Measurements from ENCODE around the gene KCNQ5.

KCNQ5 gene

DNA sequence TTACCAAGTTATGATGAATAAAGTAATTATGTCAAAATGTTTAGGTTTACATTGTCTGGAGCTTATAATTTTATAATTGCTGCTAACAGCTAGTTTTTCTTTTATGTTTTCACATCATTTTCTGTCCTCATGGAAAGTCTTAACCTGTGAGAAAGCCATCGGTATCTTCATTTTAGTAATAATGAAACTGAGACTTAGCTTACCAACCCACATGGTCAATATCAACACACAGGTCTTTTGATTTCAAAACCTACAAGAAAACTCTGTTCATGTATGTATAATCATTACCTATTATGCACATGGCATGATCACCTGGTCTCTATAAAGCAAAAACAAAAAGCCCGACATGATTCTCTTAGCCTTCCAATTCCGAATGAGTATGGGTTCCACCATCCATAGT is 61.9 kb downstream of the KCNQ5 start:
- no peak for DNase-seq

- DNase-seq, result no peak
These were observed 67.5 kb downstream of the KCNQ5 start for GRCh38 chr6:72689107-72689954.

DNA sequence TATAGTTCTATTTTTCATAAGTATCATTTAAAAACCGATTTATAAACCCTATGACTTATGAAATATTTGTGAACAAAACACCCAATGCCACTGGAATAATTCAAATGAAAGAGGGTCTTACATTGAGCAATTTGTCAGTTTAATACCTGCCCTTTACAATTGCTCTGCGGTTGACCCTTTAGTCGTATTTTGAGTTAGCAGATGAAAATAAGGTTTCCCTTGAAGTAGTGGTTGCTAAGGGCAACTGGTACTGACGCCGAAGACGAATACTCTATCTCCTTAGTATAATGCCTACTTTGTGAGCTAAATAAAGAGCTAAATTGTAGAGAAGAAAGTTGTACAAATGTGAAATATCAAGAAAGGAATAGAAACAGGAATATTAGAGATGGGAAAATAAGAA is 69.4 kb downstream of the KCNQ5 start:
- DNase-seq, result no peak

- no peak for DNase-seq
These were observed 74.2 kb downstream of the KCNQ5 start for GRCh38 chr6:72696055-72696454.

- DNase-seq, result no peak
These were observed 77.3 kb downstream of the KCNQ5 start for GRCh38 chr6:72699159-72699558.

DNA sequence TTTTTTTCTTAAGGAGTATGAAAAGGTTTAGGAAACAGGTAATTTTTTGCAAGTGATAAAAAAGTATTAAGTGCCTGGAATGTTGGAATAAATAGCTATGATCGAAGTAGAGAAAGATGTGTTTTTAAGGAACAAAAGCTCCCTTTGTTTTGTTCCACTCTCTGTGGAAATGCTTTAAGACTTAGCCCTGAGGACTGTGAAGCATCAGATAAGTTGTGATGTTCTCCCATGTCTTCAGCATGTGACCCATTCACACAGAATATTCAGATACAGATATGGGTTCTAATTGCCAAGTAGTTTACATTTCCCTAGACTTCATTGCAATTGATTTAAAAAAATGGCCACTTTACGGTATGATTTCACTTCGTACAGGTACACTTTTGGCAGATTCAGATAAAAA is 80.6 kb downstream of the KCNQ5 start:
- peak; percentile 22 for DNase-seq

DNA sequence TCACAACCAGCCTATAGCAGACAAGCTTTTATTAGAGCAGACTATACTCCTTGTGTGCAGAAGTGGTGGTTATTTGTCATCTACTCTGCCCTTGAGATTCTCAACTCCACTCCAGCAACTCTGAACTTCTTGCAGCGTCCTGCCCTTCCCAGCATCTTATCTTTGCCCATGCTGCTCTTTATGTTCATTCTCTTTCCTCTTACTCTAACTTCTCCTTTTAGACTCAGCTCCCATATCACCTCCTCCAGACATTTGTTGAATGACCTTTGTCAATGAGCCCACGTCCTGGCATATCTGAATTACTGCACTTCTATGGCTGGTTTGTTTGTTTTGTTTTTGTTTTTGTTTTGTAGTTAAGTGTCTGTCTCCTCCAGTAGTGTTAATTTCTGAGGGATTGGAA is 81.2 kb downstream of the KCNQ5 start:
- DNase-seq, result peak; percentile 86

DNA sequence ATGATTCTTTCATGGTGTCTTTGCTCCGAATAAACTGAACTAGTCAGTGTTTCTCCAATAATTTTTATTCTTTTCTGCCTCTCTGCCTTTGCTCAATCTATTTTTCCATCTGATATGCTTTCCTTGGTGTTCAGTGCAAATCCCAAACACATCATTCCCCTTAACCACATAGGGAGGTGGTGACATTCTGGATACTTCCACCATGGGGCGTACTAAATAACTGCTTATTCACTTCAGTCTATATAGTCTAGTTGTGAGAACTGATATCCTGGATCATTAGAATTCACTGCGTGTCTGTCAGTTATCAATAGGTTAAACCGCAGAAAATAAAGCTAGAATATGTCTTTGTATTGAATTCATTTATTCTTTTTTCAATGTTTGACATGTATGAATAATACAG is 83.1 kb downstream of the KCNQ5 start:
- DNase-seq, result no peak

GRCh38 chr6:72709431-72709830 is 87.6 kb downstream of the KCNQ5 start:
- no peak for DNase-seq

GRCh38 chr6:72711731-72712130 is 89.9 kb downstream of the KCNQ5 start:
- no peak for DNase-seq

DNA sequence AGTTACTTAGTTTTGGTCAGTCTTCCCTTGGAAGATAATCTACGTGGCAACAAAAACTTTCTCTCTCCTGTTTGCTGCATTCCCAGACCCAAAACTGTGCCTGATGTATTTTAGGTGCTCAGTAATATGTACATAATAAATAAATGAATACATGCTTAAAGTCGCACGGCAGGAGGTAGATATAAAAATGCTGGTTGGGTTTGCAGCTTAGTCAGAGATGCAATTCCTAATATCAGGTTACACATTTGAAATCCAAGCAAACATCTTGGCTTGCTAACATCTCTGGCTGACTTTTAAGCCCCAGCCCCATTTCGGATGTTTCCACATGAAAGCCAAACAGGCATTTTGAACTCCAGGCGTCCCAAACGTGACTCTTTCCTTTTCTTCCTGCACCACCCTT is 91.0 kb downstream of the KCNQ5 start:
- no peak for DNase-seq

DNA sequence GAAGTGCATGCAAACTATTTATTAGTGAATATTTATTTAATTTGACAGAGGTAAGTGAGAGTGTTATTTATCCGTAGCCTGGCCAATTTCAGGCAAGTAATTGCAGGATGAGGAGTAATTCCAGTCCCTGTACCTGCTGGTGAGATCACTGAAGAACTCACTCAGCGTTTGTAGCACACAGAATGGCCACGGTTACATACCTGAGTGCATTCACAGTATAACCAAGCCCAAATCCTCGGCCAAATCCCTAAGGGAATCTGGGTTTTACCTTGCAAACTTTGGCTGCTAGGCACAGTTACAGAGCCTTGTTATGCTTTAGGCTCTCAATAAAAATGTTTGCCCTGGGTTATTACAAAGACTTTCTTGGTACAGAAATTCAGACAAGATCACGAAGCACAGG is 93.3 kb downstream of the KCNQ5 start:
- no peak for DNase-seq

GRCh38 chr6:72716916-72717315 is 95.1 kb downstream of the KCNQ5 start:
- no peak for DNase-seq

GRCh38 chr6:72720464-72720863 is 98.6 kb downstream of the KCNQ5 start:
- DNase-seq, result no peak

- DNase-seq, result no peak
These were observed 99.5 kb downstream of the KCNQ5 start for GRCh38 chr6:72721346-72721745.

DNA sequence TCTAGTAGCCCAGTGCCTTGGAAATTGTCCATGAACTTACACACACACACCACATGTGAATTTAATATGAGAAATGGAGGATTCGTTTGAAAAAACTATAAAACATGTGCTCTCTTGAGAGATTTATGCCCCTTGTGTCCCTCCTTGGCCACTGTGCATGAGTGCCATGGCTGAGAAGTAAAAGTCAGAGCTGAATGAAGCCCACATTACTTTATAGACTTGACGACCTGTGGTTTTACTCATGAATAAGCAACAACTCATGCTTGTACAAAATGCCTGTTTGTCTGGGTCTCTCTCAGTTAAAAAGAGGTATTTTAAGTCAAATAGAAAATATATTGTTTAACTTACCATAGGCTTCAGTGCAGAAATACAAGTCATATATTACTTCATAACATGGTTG is 102.7 kb downstream of the KCNQ5 start:
- no peak for DNase-seq

GRCh38 chr6:72728706-72729343 is 107.0 kb downstream of the KCNQ5 start:
- DNase-seq, result no peak

DNA sequence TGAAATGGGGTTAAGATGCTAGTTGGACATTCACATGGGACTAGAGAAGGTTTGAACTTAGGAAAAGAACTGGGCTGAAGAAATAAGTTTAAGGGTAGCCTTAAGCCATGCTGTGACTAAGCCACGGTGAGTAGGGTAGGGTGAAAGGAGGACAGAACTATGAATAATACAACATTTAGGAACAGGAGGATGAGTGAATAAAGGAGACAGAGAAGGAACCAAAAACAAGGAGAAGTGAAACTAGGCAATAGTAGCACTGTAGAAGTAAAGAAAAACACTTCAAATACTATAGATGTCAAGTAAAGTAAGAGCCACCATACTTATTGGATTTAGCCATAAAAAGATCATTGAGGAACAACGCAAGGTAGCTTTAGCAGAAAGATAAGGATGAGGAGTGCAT is 111.2 kb downstream of the KCNQ5 start:
- DNase-seq, result no peak

DNA sequence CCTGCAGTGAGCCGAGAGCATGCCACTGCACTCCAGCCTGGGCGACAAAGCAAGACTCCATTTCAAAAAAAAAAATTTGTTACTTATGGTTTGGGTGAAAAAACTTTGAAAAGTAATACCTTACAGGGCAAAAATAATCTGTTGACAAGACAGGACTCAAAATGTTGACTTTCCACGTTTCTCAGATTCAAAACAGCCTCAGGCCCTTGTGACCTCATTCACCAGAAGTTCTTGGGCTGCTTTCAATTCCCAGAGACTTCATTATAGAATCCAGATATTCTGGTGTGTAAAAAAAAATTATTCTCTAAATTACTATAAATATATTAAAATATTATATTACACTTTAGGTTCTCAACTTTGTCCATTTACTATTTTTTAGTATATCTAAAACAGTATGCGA is 116.2 kb downstream of the KCNQ5 start:
- DNase-seq, result no peak

DNA sequence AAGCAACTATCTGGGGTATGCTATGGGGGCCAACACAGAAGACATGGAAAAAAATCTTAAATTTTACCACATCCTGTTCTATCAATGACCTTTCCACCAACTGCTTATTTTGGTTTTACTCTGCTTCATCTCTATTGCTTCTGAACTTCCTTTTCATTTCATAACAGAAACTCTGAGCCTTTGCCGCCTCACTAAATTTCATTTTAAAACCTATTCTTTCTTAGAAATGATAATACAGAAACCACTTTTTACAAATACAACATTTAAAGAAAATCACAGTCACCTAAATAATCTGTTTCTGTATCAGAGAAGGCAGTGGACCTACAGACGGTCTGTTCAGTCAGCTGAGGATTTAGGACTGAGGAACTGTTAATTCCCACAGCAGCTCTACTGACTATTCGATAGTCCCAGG is 117.5 kb downstream of the KCNQ5 start:
- peak; percentile 12 for DNase-seq

DNA sequence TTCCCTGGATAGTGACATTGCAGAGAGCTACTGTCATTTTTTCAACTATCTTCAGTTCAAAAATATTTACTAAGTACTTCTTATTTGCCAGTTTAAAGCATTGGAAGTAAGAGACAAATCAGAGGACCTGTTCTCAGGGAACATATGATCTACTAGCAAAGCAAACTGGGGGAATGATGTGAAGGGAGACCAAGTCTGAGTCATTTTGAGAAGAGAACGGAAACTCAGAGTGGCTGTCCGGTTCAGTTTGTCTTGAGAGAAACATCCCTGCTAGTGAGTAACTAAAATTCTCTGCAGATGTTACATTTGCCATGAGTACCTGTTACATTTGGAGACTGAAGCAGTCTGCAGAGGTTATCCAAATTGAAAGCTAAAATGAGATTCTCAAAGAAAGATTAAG is 118.3 kb downstream of the KCNQ5 start:
- no peak for DNase-seq

DNA sequence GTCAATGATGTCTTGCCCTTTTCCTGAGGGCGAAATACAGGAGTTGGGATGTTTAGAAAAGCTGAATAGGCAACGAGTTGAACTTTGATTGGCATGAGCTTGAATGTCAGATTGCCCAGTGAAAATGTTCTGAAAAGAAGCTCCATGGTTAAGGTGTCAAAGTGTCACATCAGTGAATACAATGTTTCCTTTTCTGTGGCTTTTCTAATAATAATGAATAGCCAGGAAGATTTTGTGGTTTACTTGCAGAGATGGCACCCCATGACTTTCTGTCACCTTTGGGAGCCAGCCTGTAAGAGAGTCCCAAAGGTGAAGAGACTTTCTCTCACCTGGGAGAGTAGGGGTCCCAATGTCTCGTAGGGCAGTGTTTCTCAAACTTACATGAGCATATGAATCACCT is 119.2 kb downstream of the KCNQ5 start:
- no peak for DNase-seq

DNA sequence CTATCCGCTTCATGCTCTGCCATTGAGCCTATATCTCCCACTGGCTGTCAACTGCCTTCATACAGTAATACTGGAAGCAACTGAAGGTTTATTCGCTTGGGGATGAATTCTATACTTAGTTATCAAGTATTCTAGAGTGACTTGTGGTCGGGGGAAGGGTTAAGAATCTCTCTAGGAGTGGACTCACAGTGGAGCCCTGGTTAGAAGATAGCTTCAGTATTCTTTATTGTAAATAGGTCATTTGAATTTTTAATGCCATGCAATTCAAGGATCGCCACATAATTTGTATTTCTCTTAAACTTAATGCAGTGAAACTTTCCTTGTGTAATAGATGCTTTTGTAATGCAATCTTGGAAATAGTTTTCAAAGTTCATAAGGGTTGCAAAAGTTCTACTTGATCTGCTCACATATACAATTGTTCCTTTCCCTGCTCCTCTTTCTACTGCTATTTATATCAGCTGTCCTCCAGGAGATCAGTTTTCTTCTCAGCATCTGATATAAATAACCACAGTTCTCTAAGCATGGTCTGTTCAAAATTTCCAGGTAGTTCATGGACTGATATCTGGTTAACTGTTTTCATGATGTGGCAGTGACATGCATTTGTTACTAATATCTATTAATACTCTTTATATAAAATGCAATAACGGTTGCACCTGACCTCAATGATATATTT is 120.3 kb downstream of the KCNQ5 start:
- no peak for DNase-seq

DNA sequence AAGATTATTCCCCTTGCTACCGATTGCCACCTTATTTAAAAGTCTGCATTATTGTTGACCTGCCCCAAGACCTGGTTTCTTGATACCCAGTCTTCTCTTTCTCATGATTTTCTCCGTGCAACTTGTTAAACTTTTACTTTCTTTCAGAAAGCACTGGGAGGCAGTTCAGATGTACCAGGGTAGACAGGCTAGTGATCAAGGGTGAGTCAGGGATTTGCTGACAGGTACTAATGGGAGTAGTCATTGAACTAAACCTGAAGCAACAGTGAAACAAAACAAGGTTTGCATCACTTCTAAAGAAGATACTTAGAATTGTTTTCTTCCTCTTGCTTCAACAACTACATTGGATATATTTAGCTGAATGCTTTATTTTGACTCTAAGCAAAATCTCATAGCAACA is 124.4 kb downstream of the KCNQ5 start:
- DNase-seq, result no peak
